Dermis blood vessel endothelial cell (primary cell): ENCODE measurements around the gene KRT16. TPM values are rescaled to one million over a fixed set of nuclear protein-coding genes. Genes with fewer than 3 reads are reported as not detected.
"Not testable (repeated sequence)": the region's sequence is repeated elsewhere in the genome, so short reads cannot be mapped to it uniquely, and the experiment has no call there.

Experiments used
- DNase-seq: peaks from one replicate; pipeline ENCODE4 v3.0.0; 2010
- total RNA-seq: library from RNA; depleted of rRNA; stranded (reverse); fragments of >200 nt; gene quantifications from 2 replicates; pipeline ENCODE4 v1.2.3, GENCODE V29; 2014

KRT16 gene
- total RNA-seq, 1 donor from 2014 or later: 0.51 TPM

GRCh38 chr17:41627316-41628072, 14.9 kb upstream of the KRT16 start:
- DNase-seq: no peak

GRCh38 chr17:41626914-41627295, 14.3 kb upstream of the KRT16 start:
- DNase-seq: not testable (repeated sequence)

DNA sequence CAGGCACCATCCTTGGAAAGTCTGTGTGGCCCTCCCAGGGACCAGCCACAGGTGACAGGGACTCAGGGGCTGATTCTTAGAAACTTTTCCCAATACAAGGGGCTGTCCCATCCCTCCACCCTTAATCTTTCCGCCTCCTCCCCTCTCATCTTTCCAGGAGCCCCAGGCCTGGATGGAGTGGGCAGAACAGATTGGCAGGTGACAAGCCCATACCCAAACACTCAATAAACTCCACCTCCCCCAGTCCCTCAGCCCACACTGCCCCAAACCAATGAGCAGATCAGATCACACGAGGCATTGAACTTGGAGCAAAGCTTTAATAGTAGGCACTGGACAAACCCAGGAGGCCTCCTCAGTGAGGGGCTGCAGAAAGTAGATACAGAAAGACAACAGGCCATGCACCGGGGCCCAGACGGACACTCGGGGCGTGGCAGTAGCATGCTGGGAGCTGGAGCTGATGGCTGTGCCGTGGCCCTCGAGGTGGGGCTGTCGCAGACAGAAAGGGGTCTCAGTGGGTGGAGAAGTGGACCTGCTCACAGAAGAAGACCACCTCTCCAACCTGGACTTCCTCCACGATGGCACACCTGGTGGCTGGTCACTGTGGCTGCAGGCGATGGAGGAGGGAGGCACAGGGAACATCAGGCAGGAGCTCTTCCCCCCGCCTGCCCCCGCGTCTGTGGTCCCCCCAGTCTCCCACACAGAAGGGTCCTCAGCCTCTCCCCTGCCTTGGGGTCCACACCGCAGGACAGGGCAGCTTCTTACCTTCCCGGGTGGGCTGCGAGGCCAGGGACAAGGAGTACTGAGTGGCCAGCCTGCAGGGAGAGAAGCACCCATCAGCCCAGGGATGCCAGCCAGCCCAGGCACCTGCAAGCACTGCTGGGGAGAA, 13.7 kb upstream of the KRT16 start:
- not testable (repeated sequence) for DNase-seq

DNA sequence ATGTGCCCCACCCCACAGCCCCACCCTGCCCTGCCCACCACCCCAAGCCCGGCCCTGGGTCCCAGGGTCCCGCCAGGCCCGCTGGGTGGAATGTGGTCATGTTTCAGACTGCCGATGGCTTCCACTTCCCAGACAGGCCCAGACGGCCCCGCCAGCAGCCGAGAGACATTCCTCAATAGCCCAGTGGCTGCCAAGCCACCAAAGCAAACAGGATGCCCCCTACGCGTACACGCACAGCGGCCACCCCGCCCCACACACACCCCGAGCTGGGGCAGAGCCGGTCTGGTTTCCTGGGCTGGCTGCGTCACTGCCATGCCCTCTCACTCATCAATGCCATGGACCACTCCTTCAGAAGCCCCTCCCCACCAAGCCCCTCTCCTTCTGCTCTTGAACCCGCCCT, 13.0 kb upstream of the KRT16 start:
- DNase-seq: peak; percentile 17

GRCh38 chr17:41624208-41625101, 11.9 kb upstream of the KRT16 start, which contains the start of gene KRT17:
Gene KRT17, minus strand, starts transcription at chr17:41624575. Its CDS starts 66 bp downstream, at chr17:41624509.
- no peak for DNase-seq

- not testable (repeated sequence) for DNase-seq
These were observed 10.8 kb upstream of the KRT16 start for GRCh38 chr17:41623184-41623861.

DNA sequence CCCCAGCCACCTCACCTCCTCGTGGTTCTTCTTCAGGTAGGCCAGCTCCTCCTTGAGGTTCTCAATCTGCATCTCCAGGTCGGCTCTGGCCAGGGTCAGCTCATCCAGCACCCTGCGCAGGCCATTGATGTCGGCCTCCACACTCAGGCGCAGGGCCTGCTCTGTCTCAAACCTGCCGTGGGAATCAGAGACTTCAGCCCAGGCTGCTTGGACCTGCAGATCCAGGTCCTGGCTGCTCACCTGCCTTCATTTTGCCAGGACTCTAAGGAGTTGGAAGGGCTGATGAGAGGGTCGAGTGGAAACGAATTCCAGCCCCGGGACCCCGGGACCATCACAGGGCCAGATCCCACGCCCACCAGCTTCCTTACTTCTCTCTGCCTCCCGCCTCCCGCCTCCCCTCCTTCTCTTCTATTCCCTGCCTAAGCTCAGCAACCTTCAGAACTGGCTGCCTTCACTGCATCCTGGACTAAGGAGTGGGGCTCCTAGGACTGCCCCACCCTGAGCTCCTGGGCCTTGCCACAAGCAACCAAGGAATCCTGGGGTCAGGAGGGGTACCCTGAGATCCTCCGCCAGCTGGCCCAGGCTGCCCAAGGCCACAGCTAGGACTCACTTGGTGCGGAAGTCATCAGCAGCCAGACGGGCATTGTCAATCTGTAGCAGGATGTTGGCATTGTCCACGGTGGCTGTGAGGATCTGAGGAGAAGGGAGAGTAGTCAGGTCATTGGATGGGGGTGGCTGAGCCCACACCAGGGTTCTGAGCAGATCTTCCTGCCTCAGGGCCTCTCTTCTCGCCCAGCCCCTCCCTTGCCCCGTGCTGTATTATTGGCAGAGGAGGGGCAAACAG, 10.0 kb upstream of the KRT16 start:
- not testable (repeated sequence) for DNase-seq

- DNase-seq: no peak
These were observed 9.3 kb upstream of the KRT16 start for GRCh38 chr17:41621916-41622315.

GRCh38 chr17:41621435-41621817, 8.9 kb upstream of the KRT16 start:
- not testable (repeated sequence) for DNase-seq

GRCh38 chr17:41620583-41621434, 8.2 kb upstream of the KRT16 start:
- no peak for DNase-seq

- DNase-seq: not testable (repeated sequence)
These were observed 7.5 kb upstream of the KRT16 start for GRCh38 chr17:41619927-41620582.

GRCh38 chr17:41619036-41619926, 6.7 kb upstream of the KRT16 start:
- no peak for DNase-seq

- DNase-seq: no peak
These were observed 5.9 kb upstream of the KRT16 start for GRCh38 chr17:41618341-41619035.

DNA sequence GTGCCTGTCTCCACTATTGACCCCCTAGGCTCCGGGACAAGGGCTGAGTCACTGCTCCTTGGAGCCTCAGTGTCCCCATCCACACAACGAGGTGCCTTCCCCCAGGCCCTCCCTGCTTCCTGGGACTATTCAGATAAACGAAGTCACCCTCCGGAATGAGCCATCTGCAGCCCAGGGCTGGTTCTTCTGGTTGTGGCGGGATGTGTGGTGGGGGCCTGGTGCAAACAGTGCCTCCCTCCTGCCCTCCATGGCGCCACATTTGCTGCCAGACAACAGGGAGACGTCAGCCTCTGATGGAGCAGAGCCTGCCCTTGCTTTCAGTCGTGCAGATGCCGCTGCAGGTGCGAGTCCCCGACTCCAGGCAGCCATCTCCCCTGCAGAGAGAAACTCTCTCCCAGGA, 5.1 kb upstream of the KRT16 start:
- no peak for DNase-seq

GRCh38 chr17:41617136-41617535, 4.6 kb upstream of the KRT16 start:
- DNase-seq: no peak

DNA sequence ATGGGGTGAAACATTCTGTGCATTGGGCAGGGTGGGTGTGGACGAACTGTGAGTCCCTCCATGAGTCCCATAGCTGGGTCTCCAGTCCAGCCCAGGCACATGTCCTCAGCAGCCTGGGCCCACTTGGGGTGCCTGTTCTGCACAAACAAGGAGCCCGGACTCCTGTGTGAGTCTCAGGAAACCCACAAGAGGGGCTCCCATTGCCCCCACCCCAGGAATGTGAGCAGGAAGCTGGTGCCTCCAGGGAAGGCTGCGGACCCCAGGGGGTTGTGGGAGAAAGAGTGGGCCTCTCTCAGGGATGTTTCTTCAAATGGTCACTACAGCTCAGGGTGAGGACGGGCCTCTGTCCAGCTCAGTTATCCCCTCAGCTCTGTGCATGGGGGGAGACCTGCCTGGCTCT, 3.9 kb upstream of the KRT16 start:
- DNase-seq: not testable (repeated sequence)

DNA sequence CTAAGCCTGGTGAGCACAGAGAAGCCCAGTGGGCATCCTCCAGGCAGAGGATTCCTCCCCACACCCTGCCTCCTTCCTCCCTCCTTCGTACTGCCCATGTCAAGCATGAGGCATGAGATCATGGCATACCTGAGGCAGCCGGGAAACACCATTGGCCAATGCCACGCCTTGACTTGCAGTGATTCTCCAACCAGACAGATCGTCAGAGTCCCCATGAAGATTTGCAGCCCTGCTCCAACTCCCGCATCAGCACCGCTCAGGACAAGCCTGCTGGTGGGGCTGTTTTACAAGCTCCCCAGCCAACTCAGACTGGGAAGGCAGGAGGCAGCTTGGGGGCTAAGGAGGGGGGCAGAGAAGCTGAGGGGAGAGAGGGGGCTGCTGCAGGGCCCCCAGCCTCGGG, 2.9 kb upstream of the KRT16 start:
- DNase-seq: no peak

DNA sequence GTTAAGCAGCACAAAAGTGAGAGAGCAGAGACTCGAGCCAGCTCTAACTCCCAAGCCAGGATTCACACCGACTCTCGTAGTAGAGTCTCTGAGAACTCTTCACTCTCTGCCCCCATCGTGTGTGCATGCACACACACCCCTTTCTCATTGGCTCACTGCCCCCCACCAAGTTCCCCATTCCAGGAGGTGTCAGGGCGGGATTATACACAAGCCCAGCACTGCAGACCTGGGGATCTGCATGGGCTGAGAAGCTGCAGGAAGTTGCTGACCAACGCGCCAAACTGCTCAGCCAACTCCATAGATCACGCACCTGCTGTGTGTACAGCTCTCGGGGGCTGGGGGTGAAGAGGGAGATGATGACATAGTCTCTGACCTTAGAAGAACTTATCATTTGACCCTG, 2.2 kb upstream of the KRT16 start:
- not testable (repeated sequence) for DNase-seq
